GM19455 (cell line): Measurements from ENCODE around the gene SCMH1.

Experiments
- ATAC-seq: cut with Tn5 transposase; IDR thresholded peaks from one replicate; pipeline ENCODE4 v1.9.1; 2021; ENCODE audit not compliant: unreplicated experiment

Gene SCMH1

GRCh38 chr1:41009466-41009865 lies 232.6 kb downstream of the SCMH1 start:
- no peak for ATAC-seq

- ATAC-seq, result no peak
Observed at GRCh38 chr1:41006942-41007865, 234.9 kb downstream of the SCMH1 start.

- ATAC-seq, result no peak
Observed at GRCh38 chr1:41005876-41006275, 236.2 kb downstream of the SCMH1 start.

GRCh38 chr1:41003640-41004220 lies 238.4 kb downstream of the SCMH1 start:
- peak; percentile 95 for ATAC-seq

- no peak for ATAC-seq
Observed at GRCh38 chr1:41003127-41003639, 238.9 kb downstream of the SCMH1 start.

- no peak for ATAC-seq
Observed at GRCh38 chr1:40998668-40999067, 243.4 kb downstream of the SCMH1 start.

- no peak for ATAC-seq
Observed at GRCh38 chr1:40997096-40997495, 245.0 kb downstream of the SCMH1 start.

GRCh38 chr1:40989066-40989465 lies 253.0 kb downstream of the SCMH1 start:
- no peak for ATAC-seq

- no peak for ATAC-seq
Observed at GRCh38 chr1:40988280-40988679, 253.8 kb downstream of the SCMH1 start.

GRCh38 chr1:40987439-40988276 lies 254.4 kb downstream of the SCMH1 start:
- no peak for ATAC-seq

GRCh38 chr1:40986956-40987355 lies 255.2 kb downstream of the SCMH1 start:
- ATAC-seq, result no peak

GRCh38 chr1:40986328-40986783 lies 255.8 kb downstream of the SCMH1 start:
- ATAC-seq, result no peak

- no peak for ATAC-seq
Observed at GRCh38 chr1:40985875-40986274, 256.2 kb downstream of the SCMH1 start.

- ATAC-seq, result no peak
Observed at GRCh38 chr1:40985161-40985560, 256.9 kb downstream of the SCMH1 start.

GRCh38 chr1:40984531-40984930 lies 257.6 kb downstream of the SCMH1 start:
- ATAC-seq, result no peak

- no peak for ATAC-seq
Observed at GRCh38 chr1:40984066-40984465, 258.0 kb downstream of the SCMH1 start.

- no peak for ATAC-seq
Observed at GRCh38 chr1:40983286-40983685, 258.8 kb downstream of the SCMH1 start.

GRCh38 chr1:40982721-40983120 lies 259.4 kb downstream of the SCMH1 start:
- ATAC-seq, result no peak

GRCh38 chr1:40981691-40982448 lies 260.2 kb downstream of the SCMH1 start:
- no peak for ATAC-seq

- ATAC-seq, result peak; percentile 6
Observed at GRCh38 chr1:40980453-40981121, 261.5 kb downstream of the SCMH1 start.
